HG02938 (cell line): Measurements from ENCODE around the gene BANP.
"Not testable (repeated sequence)": the region's sequence is repeated elsewhere in the genome, so short reads cannot be mapped to it uniquely, and the experiment has no call there.

Experiments
- ATAC-seq: cut with Tn5 transposase; IDR thresholded peaks from one replicate; pipeline ENCODE4 v1.9.1; 2021; ENCODE audit warnings: mild to moderate bottlenecking, moderate library complexity; ENCODE audit not compliant: unreplicated experiment

BANP gene

GRCh38 chr16:88013091-88013609 is 61.9 kb downstream of the BANP start:
- no peak for ATAC-seq

- ATAC-seq = no peak
These were observed 62.6 kb downstream of the BANP start for GRCh38 chr16:88013766-88014251.

DNA sequence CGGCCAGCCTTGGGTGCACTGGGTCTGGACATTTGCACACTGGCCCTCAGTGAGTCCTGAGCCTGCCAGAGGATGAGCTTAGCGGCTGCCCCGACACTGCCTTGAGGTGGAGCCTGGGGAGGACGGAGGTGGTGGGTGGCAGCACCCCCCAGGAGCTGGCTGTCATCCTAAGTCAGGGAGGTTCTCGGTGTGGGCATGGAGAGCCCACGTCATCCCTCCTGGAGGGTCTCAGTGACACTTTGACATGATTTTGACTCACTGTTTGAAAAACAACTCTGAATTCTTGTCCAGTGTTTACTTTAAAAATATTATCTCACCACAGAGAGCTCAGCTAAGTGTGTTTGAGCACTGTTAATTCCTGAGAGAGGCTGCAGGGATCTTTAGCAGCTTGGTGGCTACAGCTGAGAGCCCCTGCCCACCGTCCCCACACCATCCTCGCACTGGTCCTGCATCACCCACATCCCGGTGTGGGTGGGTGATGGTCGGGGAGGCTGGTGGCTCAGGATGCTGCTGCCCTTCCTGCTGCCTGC is 63.1 kb downstream of the BANP start:
- ATAC-seq = no peak

GRCh38 chr16:88014954-88015805 is 63.9 kb downstream of the BANP start:
- ATAC-seq = no peak

- no peak for ATAC-seq
These were observed 64.5 kb downstream of the BANP start for GRCh38 chr16:88015806-88016140.

GRCh38 chr16:88016386-88016785 is 65.2 kb downstream of the BANP start:
- not testable (repeated sequence) for ATAC-seq

- ATAC-seq = no peak
These were observed 65.7 kb downstream of the BANP start for GRCh38 chr16:88016964-88017363.

DNA sequence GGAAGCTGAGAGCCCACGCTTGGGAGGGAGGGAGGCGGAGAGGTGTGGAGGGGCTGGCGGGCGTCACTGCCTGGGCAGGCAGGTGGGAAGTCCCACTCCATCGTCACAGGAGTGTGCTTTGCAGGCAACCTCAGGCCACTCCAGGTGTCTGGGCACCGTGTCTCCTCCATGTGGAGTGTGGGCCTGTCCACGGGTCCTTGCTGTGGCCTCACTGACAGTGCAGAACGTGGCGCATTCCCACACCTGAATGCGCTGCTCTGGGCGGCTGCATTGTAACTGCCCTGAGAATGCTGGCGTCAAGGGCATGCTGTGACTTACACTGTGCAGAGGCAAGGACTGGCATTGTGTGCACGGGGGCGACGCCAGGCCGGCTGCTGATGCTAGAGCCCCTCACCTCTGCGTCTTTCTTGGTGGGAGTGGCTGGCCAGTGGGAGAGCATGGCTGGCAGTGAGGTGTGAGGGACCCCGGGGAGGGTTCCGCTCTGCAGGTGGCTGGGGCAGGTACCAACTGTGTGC is 66.4 kb downstream of the BANP start:
- ATAC-seq = no peak

DNA sequence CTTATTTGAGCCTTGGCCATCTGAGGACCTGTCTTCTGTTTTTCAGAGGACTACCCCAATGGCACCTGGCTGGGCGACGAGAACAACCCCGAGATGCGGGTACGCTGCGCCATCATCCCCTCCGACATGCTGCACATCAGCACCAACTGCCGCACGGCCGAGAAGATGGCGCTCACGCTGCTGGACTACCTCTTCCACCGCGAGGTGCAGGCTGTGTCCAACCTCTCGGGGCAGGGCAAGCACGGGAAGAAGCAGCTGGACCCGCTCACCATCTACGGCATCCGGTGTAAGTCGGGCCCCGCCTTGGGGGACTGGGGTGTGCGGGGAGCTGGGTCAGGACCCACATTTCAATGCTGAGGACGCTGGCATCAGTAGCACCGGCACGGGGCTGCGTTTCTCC is 67.1 kb downstream of the BANP start:
- not testable (repeated sequence) for ATAC-seq

DNA sequence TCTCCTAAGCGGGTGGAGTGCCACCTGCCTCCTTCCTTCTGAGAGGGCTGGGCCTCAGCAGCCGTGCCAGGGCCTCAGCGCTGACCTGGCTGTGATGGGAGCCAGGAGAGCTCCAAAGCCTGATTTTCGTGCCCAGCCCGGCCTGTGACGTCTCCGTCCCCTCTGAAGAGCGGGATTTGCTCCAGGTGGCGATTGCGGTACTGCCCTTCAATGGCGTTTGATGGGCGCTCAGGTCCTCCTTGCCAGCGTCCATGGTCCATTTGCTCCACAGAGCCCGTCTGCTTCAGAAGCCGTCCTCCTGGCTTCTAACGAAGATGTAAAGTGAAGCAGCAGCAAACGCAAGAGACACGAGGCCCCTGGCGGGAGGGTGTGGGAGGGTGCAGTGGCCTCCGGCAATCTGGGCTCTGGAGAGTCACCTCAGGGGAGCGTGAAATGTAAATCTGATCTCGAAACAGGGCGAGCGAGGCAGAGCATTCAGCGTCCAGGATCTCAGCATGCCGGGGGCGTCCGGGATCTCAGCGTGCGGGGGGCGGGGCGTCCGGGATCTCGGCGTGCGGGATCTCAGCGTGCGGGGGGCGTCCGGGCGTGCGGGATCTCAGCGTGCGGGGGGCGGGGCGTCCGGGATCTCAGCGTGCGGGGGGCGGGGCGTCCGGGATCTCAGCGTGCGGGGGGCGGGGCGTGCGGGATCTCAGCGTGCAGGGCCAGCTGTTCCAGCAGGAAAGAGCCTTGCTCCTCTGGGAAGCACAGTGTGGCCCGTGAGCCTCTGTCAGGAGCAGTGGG is 68.0 kb downstream of the BANP start:
- not testable (repeated sequence) for ATAC-seq

- no peak for ATAC-seq
These were observed 68.7 kb downstream of the BANP start for GRCh38 chr16:88019821-88020515.

GRCh38 chr16:88020516-88020885 is 69.3 kb downstream of the BANP start:
- no peak for ATAC-seq

GRCh38 chr16:88021041-88021970 is 70.1 kb downstream of the BANP start:
- not testable (repeated sequence) for ATAC-seq

DNA sequence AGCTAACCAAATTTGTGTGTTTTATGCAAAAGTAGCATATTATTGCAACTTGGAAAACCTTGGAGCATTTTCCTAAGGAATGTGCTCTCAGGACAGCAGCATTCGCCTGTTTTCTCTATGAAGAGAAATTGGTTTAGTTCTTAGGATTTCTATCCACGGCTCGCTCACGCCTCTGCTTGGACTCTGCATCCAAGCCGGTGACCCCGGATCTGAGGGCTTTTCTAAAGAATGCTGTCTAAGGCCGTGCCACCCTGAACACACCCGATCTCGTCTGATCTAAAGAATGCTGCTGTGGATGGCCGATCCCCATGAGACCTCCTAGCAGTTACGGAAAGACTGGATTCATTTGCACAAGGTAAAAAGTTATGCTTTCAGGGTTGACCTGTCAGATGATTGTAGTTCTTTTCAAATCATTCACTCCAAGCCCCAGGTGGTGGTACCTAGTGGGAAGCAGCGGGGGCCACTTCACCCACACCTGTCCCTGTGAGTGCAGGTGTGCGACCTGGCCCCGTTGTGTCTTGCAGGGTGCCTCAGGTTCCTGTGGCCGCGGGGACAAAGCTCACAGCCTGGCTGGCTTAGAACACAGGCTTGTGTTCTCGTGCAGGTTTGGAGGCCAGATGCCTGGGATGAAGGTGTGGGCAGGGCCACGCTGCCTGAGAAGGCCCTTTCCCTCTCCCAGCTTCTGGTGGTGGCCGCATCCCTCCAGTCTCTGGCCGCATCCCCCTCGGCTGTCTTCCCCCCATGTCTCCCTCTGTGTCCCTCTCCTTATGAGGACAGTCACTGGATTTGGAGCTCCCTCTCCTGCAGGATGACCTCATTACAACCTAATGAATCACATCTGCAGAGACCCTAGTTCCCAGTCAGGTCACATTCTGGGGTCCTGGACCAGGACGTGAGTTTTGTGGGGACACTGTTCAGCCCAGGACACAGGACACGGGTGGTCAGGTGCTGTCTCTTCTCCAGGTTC is 71.1 kb downstream of the BANP start:
- no peak for ATAC-seq

DNA sequence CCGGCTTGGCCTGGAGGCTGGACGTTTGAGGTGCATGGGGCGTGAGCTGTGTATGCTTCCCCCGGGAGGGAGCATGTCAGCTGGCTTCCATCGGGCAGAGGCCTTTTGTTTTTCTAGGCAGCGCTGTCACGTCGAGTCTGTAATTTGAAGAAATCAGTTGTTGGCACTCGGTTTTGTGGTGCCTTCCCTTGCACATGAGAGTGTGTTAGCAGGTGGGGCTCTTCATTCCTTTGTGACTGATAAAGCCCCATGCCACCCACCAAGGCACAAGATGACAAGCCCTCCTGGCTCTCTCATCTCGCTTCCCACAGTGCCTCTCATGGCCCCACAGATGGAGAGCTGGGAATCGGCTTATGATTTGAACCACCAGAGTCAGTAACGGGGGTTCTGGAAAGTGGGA is 72.1 kb downstream of the BANP start:
- ATAC-seq = no peak

DNA sequence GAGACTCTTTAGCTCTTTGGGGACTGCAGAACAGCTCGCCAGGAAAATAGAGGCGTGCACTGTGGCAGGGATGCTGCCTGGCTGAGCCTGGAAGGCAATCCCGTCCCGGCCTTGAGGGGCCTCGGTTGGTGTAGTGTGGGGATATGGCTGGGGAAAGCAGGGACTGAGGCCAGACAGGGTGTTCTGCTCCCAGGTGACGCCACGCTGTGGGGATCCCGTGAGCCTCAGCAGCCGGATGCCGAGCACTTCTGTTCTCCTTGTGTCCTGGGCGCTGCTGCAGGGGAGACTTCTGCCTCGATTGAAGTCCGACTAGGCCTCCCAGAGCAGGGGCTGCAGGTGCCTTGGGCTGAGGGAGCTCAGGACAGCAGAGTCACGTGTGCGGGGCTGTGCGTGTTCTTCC is 72.6 kb downstream of the BANP start:
- ATAC-seq = no peak

DNA sequence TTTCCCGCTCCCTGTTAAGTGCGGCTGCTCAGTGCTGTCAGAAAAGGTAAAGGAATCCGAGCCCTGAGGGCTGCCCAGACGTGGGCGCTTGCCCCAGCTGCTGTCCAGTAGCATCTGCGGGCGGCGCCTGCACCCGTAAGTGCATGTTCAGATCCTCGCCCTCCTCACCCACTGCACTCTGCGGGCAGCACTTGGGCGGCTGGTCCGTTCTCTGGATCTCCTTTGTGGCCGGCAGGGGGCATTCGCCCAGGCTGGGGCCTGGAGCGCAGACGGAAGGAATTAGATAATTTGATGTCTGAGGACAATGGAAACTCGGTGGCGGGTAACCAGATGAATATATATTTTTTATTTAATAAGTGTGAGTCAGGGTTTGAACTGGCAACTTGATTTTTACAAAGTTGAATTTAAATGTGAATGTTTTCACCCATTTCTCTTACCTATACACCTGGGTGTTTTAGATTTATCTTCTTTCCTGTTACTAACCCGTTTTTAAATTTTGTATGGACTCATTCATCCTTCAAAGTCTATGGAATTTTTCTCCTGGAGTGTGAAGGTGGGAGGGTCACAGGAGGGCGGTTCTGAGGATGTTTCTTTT is 73.4 kb downstream of the BANP start:
- ATAC-seq = not testable (repeated sequence)

DNA sequence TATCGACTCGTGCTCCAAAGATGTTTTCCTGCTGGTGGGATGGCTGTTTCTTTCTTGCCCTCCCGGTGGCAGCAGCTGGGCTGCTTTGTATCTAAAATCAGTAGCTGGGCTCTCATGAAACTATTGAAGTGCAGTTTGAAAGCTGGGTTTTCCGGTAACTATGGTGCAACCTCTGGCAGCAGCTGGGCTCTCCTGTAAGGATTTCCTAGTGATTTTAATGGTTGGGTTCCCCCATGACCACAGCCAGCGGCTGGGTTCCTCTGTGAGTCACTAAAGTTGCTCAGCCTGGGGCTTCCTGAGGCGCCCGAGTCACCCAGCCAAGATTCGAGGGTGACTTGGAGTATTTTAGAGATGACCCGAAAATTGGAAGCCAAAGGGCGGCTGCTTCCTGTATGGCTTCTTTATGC is 73.9 kb downstream of the BANP start:
- not testable (repeated sequence) for ATAC-seq
